Mesenchymal stem cell (in vitro differentiated cells and primary cell): ENCODE measurements around the gene LILRA2.
"Not testable (repeated sequence)": the region's sequence is repeated elsewhere in the genome, so short reads cannot be mapped to it uniquely, and the experiment has no call there.

Source experiments
- DNase-seq: peaks from one replicate; pipeline ENCODE4 v3.0.0-alpha.2; 2013
- H2AFZ ChIP-seq: one replicate; pipeline ENCODE4 v1.6.1; 2013; ENCODE audit warnings: low read depth, mild to moderate bottlenecking, control low read depth, inconsistent platforms, low read length, moderate library complexity
- H2AK5ac ChIP-seq: 2 replicates; pipeline ENCODE4 v1.6.1; 2013; ENCODE audit warnings: low read length, moderate library complexity, mild to moderate bottlenecking, inconsistent platforms; ENCODE audit not compliant: severe bottlenecking
- H2BK120ac ChIP-seq: one replicate; pipeline ENCODE4 v1.6.1; 2013; ENCODE audit warnings: low read depth, mild to moderate bottlenecking, inconsistent platforms, low read length, moderate library complexity
- H2BK12ac ChIP-seq, 2 experiments: one replicate each; pipeline ENCODE4 v1.6.1; 2013; ENCODE audit warnings: inconsistent platforms in 2 of 2, low read length in 2 of 2, mild to moderate bottlenecking in 2 of 2, moderate library complexity in 2 of 2, control low read depth in 1 of 2
- H2BK15ac ChIP-seq: one replicate; pipeline ENCODE4 v1.6.1; 2013; ENCODE audit warnings: mild to moderate bottlenecking, low read depth, inconsistent platforms; ENCODE audit not compliant: poor library complexity, severe bottlenecking
- H2BK5ac ChIP-seq: 2 replicates; pipeline ENCODE4 v1.6.1; 2013; ENCODE audit warnings: low read depth, mild to moderate bottlenecking, low read length, control low read depth, inconsistent platforms; ENCODE audit not compliant: poor library complexity, severe bottlenecking
- H3K14ac ChIP-seq, 2 experiments: one replicate each; pipeline ENCODE4 v1.6.1; 2013; ENCODE audit warnings: inconsistent platforms in 2 of 2, low read length in 2 of 2, control low read depth in 1 of 2, mild to moderate bottlenecking in 1 of 2, moderate library complexity in 1 of 2
- H3K18ac ChIP-seq, 2 experiments: one replicate each; pipeline ENCODE4 v1.6.1; 2013; ENCODE audit warnings: inconsistent platforms in 2 of 2, low read length in 2 of 2, control low read depth in 1 of 2, low read depth in 1 of 2, mild to moderate bottlenecking in 1 of 2
- H3K23ac ChIP-seq, 2 experiments: one replicate each; pipeline ENCODE4 v1.6.1; 2013; ENCODE audit warnings: inconsistent platforms in 2 of 2, low read length in 2 of 2, mild to moderate bottlenecking in 2 of 2, moderate library complexity in 2 of 2, control low read depth in 1 of 2
- H3K27ac ChIP-seq: 2 replicates; pipeline ENCODE4 v1.5.1; 2013; ENCODE audit warnings: mild to moderate bottlenecking, moderate library complexity, low read length, control low read depth, inconsistent platforms; ENCODE audit not compliant: poor library complexity, severe bottlenecking
- H3K27me3 ChIP-seq, 2 experiments: 2 replicates each; pipeline versions ENCODE4 v1.6.1 to v1.7.0; 2013; ENCODE audit warnings: low read length in 2 of 2, mild to moderate bottlenecking in 2 of 2, moderate library complexity in 2 of 2, control low read depth in 1 of 2, inconsistent platforms in 1 of 2; ENCODE audit not compliant: control insufficient read depth in 1 of 2, insufficient read depth in 1 of 2
- H3K36me3 ChIP-seq, 2 experiments: 2 replicates each; pipeline versions ENCODE4 v1.6.1 to v1.7.0; 2013; ENCODE audit warnings: low read length in 2 of 2, control low read depth in 1 of 2, inconsistent platforms in 1 of 2, low read depth in 1 of 2, mild to moderate bottlenecking in 1 of 2; ENCODE audit not compliant: insufficient read depth in 2 of 2, control insufficient read depth in 1 of 2
- H3K4ac ChIP-seq, 2 experiments: one replicate each; pipeline ENCODE4 v1.6.1; 2013; ENCODE audit warnings: inconsistent platforms in 2 of 2, low read length in 2 of 2, mild to moderate bottlenecking in 2 of 2, moderate library complexity in 2 of 2, control low read depth in 1 of 2, low read depth in 1 of 2
- H3K4me1 ChIP-seq: 2 replicates; pipeline ENCODE4 v1.6.1; 2013; ENCODE audit warnings: low read depth, low read length, control low read depth; ENCODE audit not compliant: control insufficient read depth, insufficient read depth
- H3K4me2 ChIP-seq: 2 replicates; pipeline ENCODE4 v1.6.1; 2013; ENCODE audit warnings: low read length, mild to moderate bottlenecking, inconsistent platforms; ENCODE audit not compliant: poor library complexity, severe bottlenecking
- H3K4me3 ChIP-seq, 2 experiments: 2 replicates each; pipeline versions ENCODE4 v1.5.1 to v1.7.0; 2013; ENCODE audit warnings: low read length in 2 of 2, mild to moderate bottlenecking in 2 of 2, control low read depth in 1 of 2, low read depth in 1 of 2; ENCODE audit not compliant: insufficient read depth in 1 of 2
- H3K79me1 ChIP-seq: replicated peaks from 2 replicates; pipeline ENCODE4 v1.6.1; 2013; ENCODE audit warnings: mild to moderate bottlenecking, control low read depth, low read length, inconsistent platforms; ENCODE audit not compliant: poor library complexity, severe bottlenecking
- H3K9ac ChIP-seq: 2 replicates; pipeline ENCODE4 v1.7.0; 2013; ENCODE audit warnings: mild to moderate bottlenecking, low read length, moderate library complexity
- H3K9me3 ChIP-seq: 2 replicates; pipeline ENCODE4 v1.7.0; 2013; ENCODE audit warnings: mild to moderate bottlenecking, low read length; ENCODE audit not compliant: control insufficient read depth
- H4K8ac ChIP-seq: one replicate; pipeline ENCODE4 v1.6.1; 2013; ENCODE audit warnings: inconsistent platforms, mild to moderate bottlenecking, low read length, moderate library complexity
- H4K91ac ChIP-seq: one replicate; pipeline ENCODE4 v1.6.1; 2013; ENCODE audit warnings: mild to moderate bottlenecking, low read length, inconsistent platforms
- WGBS: methylation state at CpG from one replicate; pipeline ENCODE4 v1.1.7; 2013; ENCODE audit warnings: mixed read lengths; 5-methylcytosine and 5-hydroxymethylcytosine counted together

The LILRA2 gene

GRCh38 chr19:54595680-54596436 is 22.3 kb downstream of the LILRA2 start:
- not testable (repeated sequence) for H2BK120ac ChIP-seq, H3K27ac ChIP-seq, DNase-seq, H3K4me3 ChIP-seq, H4K8ac ChIP-seq, H2AK5ac ChIP-seq, H3K9ac ChIP-seq, H2BK15ac ChIP-seq, H3K4me1 ChIP-seq, H3K79me1 ChIP-seq, H3K27me3 ChIP-seq, H2BK5ac ChIP-seq, H2AFZ ChIP-seq, H3K4me2 ChIP-seq, H3K4ac ChIP-seq, H2BK12ac ChIP-seq, H4K91ac ChIP-seq, H3K36me3 ChIP-seq, H3K9me3 ChIP-seq, H3K18ac ChIP-seq, H3K23ac ChIP-seq, H3K14ac ChIP-seq
- whole genome bisulfite sequencing, result 79% methylated on average over 26 of the region's 26 CpGs

DNA sequence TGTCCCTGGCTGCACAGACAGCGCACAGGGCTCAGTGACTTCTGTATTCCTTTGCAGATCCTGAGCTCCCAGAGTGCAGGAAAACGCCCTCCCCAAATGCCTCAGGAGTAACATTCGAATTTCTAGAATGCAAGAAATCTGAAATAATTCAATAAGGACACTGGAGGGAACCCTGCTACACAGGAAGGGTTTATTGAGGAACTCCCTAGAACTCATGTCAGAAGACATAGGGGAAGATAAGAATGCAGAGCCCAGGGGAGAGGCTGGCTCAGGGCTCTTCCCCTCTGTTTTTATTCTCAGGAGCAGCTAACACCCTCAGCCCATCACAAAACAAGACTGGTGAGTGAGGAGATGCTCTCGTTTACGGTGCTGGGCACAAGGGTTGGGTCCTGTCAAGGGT is 26.6 kb downstream of the LILRA2 start:
- no peak overlapping the region for H3K27ac ChIP-seq
- H3K27me3 ChIP-seq, result no peaks in the 10 kb centered on the region
- H2AFZ ChIP-seq, result no peak overlapping the region
- no peak overlapping the region for H2BK120ac ChIP-seq
- DNase-seq, result no peak
- H2BK12ac ChIP-seq, result no peak overlapping the region
- no peaks in the 10 kb centered on the region for H3K79me1 ChIP-seq
- H3K14ac ChIP-seq, result no peak overlapping the region
- no peak overlapping the region for H3K18ac ChIP-seq
- H2AK5ac ChIP-seq, result no peak overlapping the region
- H4K91ac ChIP-seq, result no peak overlapping the region
- H3K4me1 ChIP-seq, result no peaks in the 10 kb centered on the region
- H3K23ac ChIP-seq, result no peak overlapping the region
- peaks cover 13% of the 10 kb centered on the region for H3K9me3 ChIP-seq
- H4K8ac ChIP-seq, result no peak overlapping the region
- no peak overlapping the region for H3K9ac ChIP-seq
- 75% methylated on average over 1 of the region's 5 CpGs for WGBS
- no peak overlapping the region for H2BK15ac ChIP-seq
- no peak overlapping the region for H2BK5ac ChIP-seq
- no peaks in the 10 kb centered on the region for H3K36me3 ChIP-seq
- H3K4me3 ChIP-seq, result no peak overlapping the region
- no peak overlapping the region for H3K4me2 ChIP-seq
- H3K4ac ChIP-seq, result no peak overlapping the region

DNA sequence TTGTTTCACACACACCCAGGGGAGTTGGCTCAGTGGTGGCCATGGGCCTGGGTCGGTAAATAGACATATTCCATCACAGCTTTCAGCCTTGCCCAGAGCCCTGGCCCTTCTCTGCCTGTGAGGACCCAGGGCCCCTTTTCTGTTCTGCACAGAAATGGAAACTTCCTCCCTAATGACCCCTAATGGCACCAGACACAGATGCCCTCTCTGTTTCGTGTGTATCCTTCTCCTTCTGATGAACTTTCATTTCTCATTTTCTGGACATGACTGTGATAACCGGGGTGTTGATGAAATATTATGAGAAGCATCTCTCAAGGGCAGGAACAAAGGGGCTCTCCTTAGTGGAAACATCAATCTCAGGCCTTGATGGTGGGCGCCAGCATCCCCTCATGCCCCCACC is 32.6 kb downstream of the LILRA2 start:
- Histone ChIP-seq H2BK5ac (no peak overlapping the region), H4K91ac (no peak overlapping the region), H3K9ac (no peak overlapping the region), H3K27ac (no peak overlapping the region), H2BK120ac (no peak overlapping the region), H3K4me3 (no peak overlapping the region), H3K18ac (no peak overlapping the region), H3K4me1 (no peaks in the 10 kb centered on the region), H3K27me3 (no peaks in the 10 kb centered on the region), H2BK15ac (no peak overlapping the region), H3K14ac (no peak overlapping the region), H2BK12ac (no peak overlapping the region), H3K4ac (no peak overlapping the region), H3K23ac (no peak overlapping the region), H4K8ac (no peak overlapping the region), H2AFZ (no peak overlapping the region), H3K36me3 (no peaks in the 10 kb centered on the region), H3K79me1 (no peaks in the 10 kb centered on the region), H2AK5ac (no peak overlapping the region), H3K9me3 (peaks cover 22% of the 10 kb centered on the region), H3K4me2 (no peak overlapping the region)
- DNase-seq, result no peak
- WGBS, result 54% methylated on average over 2 of the region's 4 CpGs

DNA sequence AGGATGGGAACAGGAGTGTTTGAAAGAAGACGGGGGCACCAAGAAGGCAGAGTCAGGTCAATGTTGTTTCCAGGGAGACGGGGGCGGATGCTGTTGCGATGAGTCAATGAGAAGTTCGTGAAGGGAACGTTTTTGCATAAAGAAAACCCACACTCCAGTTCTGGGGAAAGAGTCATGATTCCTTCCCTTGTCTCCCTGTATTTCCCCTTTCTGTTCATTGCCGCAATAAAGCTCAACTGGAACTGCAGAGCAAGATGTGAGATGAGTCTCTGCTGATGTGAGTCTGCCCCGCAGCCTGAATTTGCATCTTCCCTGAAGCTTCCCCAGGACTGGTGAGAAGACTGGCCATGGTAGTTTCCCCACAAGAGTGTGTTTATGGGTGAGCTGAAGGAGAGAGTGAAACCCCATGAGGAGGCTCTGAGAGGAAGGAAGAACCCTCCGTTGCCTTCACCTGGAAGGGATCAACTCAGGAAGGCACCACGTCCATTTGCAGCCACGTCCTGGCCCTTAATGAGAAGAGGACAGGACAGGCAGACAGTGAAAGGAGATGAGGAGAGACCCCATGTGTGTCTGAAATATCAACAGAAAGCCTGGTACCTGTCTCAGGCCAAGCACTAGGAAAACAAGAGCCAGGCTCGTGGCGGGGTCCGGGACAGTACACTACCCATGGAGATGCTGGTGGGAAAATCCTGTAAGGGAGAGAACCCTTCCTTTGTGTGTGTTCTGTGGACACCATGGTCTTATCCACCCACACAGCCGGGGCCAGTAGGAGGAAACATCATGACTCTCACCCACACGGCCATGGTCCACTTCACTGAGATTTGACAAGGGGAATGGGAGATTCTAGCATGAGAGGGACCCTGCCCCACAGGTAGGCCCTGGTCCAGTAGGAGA is 33.5 kb downstream of the LILRA2 start:
- no peak for DNase-seq
- no peaks in the 10 kb centered on the region for H3K27me3 ChIP-seq
- no peaks in the 10 kb centered on the region for H3K79me1 ChIP-seq
- peaks cover 22% of the 10 kb centered on the region for H3K9me3 ChIP-seq
- H4K8ac ChIP-seq, result no peak overlapping the region
- no peak overlapping the region for H4K91ac ChIP-seq
- WGBS, result 64% methylated on average over 16 of the region's 16 CpGs
- H3K4me1 ChIP-seq, result no peaks in the 10 kb centered on the region
- no peak overlapping the region for H2AFZ ChIP-seq
- no peak overlapping the region for H3K27ac ChIP-seq
- H3K14ac ChIP-seq, result no peak overlapping the region
- no peak overlapping the region for H2BK15ac ChIP-seq
- H2AK5ac ChIP-seq, result no peak overlapping the region
- H2BK12ac ChIP-seq, result no peak overlapping the region
- no peak overlapping the region for H2BK5ac ChIP-seq
- H3K4ac ChIP-seq, result no peak overlapping the region
- no peak overlapping the region for H3K18ac ChIP-seq
- no peak overlapping the region for H3K4me2 ChIP-seq
- H3K9ac ChIP-seq, result no peak overlapping the region
- H3K36me3 ChIP-seq, result no peaks in the 10 kb centered on the region
- H2BK120ac ChIP-seq, result no peak overlapping the region
- no peak overlapping the region for H3K4me3 ChIP-seq
- no peak overlapping the region for H3K23ac ChIP-seq
